T-helper 1 cell treated with Interleukin-12 subunit alpha and Interleukin-12 subunit beta and Interleukin-4 antibody, amounts not matched to agents 30 μg/mL and 1 μg/mL, for 36 hours (primary cell): ENCODE data around the gene SUMO3.

Experiments used
- H3K27ac Mint-ChIP-seq: one replicate; pipeline ENCODE4 v1.8.0; 2021; ENCODE audit warnings: mild to moderate bottlenecking, mixed read lengths
- H3K27me3 Mint-ChIP-seq: one replicate; pipeline ENCODE4 v1.8.0; 2021; ENCODE audit warnings: low read depth, mixed read lengths
- H3K36me3 Mint-ChIP-seq: one replicate; pipeline ENCODE4 v1.8.0; 2021; ENCODE audit warnings: low read depth, mixed read lengths
- H3K4me1 Mint-ChIP-seq: one replicate; pipeline ENCODE4 v1.8.0; 2021; ENCODE audit warnings: low read depth, mixed read lengths
- H3K4me3 Mint-ChIP-seq: one replicate; pipeline ENCODE4 v1.8.0; 2021; ENCODE audit warnings: mild to moderate bottlenecking, moderate library complexity, mixed read lengths
- H3K9me3 Mint-ChIP-seq: one replicate; pipeline ENCODE4 v1.8.0; 2021; ENCODE audit warnings: mixed read lengths

The SUMO3 gene

DNA sequence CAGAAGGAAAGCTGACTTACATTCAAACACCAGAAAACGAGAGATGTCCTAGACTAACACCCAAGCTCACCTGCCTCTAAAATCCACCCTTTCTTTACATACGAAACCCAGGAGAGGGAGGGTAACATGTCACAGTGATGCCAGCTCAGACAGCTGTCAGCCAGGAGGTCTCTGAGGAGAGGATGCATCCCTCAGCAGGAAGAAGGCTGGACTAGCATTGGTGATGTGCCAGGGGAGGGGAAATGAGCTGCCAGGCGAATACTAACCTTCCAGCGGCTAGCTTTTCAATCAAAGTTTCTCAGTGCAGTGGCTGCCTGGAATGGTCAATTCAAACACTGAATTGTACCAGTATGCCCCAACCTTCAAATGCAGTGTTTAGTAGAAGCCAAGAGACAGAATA lies 12.6 kb downstream of the SUMO3 start:
- H3K4me1 Mint-ChIP-seq = peaks cover 21% of the 10 kb centered on the region
- no peaks in the 10 kb centered on the region for H3K9me3 Mint-ChIP-seq
- no peak overlapping the region for H3K4me3 Mint-ChIP-seq
- no peaks in the 10 kb centered on the region for H3K27me3 Mint-ChIP-seq
- H3K36me3 Mint-ChIP-seq = peaks cover 34% of the 10 kb centered on the region
- no peak overlapping the region for H3K27ac Mint-ChIP-seq

DNA sequence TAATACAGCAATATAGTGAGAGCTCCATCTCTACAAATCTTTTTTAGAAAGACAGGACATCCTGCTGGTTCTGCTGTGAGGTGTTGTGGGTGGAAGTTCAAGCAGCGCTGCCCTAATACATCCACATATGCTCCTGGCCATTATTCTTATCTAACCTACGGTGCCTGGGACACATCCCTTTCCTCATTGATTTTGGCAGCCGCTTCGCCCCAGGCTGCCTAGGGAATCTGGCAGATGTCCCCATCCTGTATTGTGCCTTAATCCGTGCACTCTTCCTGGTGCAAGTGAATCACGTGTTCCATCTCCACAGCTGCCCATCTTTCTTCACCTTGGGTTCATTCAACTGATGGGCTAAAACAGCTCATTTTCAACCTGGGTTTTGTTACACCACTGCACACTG lies 13.1 kb downstream of the SUMO3 start:
- Mint-ChIP-seq H3K36me3 (peaks cover 34% of the 10 kb centered on the region), H3K27me3 (no peaks in the 10 kb centered on the region), H3K9me3 (no peaks in the 10 kb centered on the region), H3K27ac (peak overlapping the region; percentile 24), H3K4me3 (no peak overlapping the region), H3K4me1 (peaks cover 21% of the 10 kb centered on the region)

DNA sequence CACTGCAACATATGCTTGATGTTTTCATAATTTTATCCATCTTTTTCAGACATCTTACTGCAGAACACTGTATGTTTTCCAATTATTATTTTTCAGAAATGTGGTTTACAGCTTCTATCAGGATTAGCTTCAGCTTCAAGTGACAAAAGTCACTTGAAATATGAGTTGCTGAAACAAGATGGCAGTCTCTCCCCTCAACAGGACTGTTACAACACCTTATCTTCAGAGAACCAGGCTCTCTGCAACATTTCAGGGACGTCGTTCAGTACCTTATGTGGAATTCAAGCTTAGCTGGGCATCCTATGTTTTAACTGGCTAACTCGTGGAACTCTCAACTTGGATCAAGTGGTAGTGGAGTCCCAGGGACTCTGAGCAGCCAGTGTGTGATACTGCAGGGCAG lies 14.2 kb downstream of the SUMO3 start:
- no peaks in the 10 kb centered on the region for H3K9me3 Mint-ChIP-seq
- no peak overlapping the region for H3K27ac Mint-ChIP-seq
- H3K27me3 Mint-ChIP-seq = no peaks in the 10 kb centered on the region
- H3K4me1 Mint-ChIP-seq = peaks cover 28% of the 10 kb centered on the region
- H3K4me3 Mint-ChIP-seq = peak overlapping the region; percentile 81
- peaks cover 37% of the 10 kb centered on the region for H3K36me3 Mint-ChIP-seq

DNA sequence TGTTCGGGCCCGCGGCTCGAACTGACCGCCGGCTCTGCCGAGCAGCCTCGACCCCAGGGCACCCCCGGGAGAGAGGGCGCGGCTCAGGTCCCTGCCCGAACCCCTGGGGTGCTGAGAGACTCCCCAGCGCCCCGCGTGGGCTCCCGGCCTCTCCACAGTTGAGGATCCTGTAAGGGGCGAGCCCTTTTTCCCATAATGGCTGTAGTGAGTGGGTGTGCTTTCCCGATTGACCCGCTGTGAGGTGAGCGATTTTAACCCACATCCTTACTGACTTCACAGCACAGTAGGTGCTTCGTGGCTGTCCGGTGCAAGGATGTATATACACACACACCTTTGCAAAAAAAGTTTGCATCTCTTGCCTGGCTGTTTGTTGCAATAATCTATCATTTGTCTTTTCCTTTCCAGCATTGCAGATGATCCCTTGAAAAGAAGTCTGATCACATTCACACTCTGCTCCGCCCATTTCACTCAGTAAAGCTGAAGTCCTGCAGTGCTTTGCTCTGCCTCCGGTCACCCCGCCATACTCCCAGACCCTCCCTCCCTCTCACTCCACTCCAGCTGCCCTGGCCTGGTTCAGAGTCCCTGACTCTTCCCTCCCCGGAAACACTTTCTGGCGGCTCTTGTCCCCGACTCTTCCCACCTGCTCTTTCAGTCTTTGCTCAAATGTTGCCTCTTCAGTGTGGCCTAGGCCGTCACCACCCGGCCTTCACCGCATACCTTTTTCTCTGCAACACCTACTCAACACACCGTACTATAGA lies 15.3 kb downstream of the SUMO3 start:
- Mint-ChIP-seq H3K27me3 (no peaks in the 10 kb centered on the region), H3K36me3 (peaks cover 39% of the 10 kb centered on the region), H3K4me3 (peak overlapping the region; percentile 81), H3K9me3 (no peaks in the 10 kb centered on the region), H3K4me1 (peaks cover 32% of the 10 kb centered on the region), H3K27ac (peak overlapping the region; percentile 67)

DNA sequence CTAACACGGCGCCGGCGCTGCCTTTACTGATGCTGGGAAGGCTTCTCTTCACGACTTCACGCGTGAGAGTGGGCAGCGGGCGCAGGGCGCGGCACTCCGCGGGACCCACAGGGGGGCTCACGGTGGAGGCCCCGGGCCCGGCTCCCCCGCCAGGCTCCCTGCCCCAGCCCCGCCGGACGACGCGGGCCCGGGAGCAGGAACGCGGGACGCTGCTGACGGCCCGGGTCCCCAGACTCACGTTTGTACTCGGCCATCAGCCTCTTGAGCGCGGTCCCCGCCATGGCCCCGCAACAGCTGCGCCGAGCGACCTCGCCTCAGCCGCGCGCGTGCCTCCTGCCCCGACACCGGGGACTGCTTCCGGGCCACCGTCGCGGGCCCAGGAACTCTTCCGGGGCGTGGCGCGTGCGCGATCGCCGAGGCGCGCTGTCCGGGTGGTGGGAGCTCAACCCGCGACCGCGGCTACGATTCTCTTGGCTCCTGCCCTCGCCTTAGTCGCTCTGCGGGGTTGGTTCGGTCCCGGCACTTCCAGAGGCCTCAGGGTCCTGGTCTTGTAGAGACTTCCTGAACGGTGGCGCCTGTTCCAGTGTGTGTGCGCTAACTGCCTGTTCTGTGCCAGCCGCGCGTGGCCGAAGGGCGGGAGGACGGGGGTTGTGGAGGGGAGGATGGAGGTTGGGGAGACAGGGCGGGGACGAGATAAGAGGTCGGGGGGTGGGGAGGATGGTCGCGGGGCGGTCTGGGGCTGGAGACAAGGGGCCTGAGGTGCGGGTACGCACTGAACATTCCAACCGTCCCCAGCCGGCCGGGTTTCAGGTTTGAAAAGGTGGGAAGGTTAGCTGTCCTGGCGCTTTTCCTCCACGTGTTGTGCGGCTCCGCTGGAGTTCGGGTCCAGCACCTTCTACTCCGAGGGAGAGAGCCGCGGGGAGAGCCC lies 16.1 kb downstream of the SUMO3 start, which contains the start of gene UBE2G2:
UBE2G2 (minus strand) TSS at position 353 of the 928 bp plus-strand sequence; CDS start at position 281, 72 bp downstream.
- Mint-ChIP-seq H3K4me3 (peak within 1 kb of the TSS; percentile 98), H3K36me3 (peaks cover 39% of the 10 kb centered on the region), H3K27me3 (no peaks in the 10 kb centered on the region), H3K4me1 (peaks cover 36% of the 10 kb centered on the region), H3K27ac (peak within 1 kb of the TSS; percentile 89), H3K9me3 (no peaks in the 10 kb centered on the region)

DNA sequence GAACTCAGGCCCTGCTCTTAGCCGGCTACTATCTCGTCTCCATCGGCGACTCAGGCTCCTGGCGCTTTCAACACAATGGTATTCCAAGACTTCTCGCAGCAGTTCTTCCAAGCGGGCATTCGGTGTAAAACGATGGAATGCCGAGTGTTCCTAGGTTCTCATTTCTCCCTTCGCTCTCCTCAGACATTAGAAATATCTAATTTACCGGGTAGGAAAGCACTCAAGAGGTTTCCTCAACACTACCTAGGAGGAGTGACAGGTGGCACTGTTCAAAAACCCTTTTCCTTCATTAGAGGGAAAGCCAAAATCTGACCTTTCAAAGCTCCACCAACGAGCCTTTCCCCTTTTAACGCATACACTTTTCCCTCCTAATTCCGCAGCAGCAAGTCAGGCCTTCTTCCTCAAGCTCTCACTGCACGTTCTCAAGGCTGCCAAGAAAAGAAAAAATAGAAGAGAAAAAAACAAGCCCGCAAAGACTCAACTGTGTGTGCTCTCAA lies 16.8 kb downstream of the SUMO3 start:
- H3K27me3 Mint-ChIP-seq = no peaks in the 10 kb centered on the region
- H3K27ac Mint-ChIP-seq = peak overlapping the region; percentile 89
- peaks cover 39% of the 10 kb centered on the region for H3K36me3 Mint-ChIP-seq
- H3K4me3 Mint-ChIP-seq = peak overlapping the region; percentile 98
- H3K4me1 Mint-ChIP-seq = peaks cover 41% of the 10 kb centered on the region
- no peaks in the 10 kb centered on the region for H3K9me3 Mint-ChIP-seq

DNA sequence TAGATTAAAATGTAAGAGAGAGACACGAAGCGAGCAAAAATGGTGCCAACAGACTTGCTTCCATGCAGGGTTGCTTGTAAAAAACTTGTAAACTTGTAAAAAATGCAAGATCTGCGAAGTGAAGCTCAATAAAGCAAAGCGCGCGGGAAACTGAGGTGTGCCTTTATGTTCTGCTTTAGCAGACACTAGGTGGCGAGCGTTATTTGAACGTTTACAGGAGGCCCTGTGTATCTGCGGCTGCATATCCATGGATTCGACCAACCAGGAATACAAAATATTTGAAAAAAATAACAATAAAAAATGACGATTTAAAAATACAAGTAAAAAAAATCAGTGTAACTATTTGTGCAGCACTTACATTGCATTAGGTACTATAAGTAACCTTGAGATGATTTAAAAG lies 17.8 kb downstream of the SUMO3 start:
- Mint-ChIP-seq H3K36me3 (peaks cover 36% of the 10 kb centered on the region), H3K9me3 (no peaks in the 10 kb centered on the region), H3K27me3 (no peaks in the 10 kb centered on the region), H3K4me3 (peak overlapping the region; percentile 98), H3K4me1 (peaks cover 41% of the 10 kb centered on the region), H3K27ac (no peak overlapping the region)

DNA sequence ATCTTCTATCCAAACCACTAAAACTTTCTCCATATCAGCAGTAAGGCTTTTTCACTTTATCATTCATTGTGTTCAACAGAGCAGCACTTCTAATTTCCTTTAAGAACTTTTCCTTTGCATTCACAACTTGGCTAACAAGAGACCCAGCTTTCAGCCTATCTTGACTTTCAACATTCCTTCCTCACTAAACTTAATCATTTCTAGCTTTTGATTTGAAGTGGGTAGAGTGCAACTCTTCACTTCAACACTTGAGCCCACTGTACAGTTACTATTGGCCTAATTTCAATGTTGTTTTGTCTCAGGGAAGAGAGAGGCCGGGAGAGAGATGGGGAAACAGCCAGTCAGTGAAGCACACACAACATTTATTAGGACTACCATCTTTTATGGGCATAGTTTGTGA lies 18.2 kb downstream of the SUMO3 start:
- Mint-ChIP-seq H3K36me3 (peaks cover 32% of the 10 kb centered on the region), H3K27ac (no peak overlapping the region), H3K4me3 (peak overlapping the region; percentile 98), H3K4me1 (peaks cover 41% of the 10 kb centered on the region), H3K27me3 (no peaks in the 10 kb centered on the region), H3K9me3 (no peaks in the 10 kb centered on the region)

DNA sequence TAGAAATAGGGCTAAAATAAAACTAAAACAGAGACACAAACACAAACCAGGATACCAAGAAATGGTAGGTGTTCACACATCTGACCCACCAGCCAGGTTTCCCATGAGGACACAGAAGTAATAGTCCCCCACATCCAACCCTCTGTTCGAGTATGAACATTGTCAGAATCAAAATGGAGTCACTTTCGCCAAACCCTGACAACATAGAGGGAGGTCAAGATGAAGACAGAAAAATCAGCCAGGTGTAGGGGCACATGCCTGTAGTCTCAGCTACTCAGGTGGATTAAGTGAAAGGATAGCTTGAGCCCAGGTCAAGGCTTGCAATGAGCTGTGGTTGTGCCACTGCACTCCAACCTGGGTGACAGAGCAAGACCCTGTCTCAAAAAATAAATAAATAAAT lies 20.1 kb downstream of the SUMO3 start:
- Mint-ChIP-seq H3K36me3 (peaks cover 36% of the 10 kb centered on the region), H3K4me1 (peaks cover 43% of the 10 kb centered on the region), H3K4me3 (no peak overlapping the region), H3K9me3 (no peaks in the 10 kb centered on the region), H3K27me3 (no peaks in the 10 kb centered on the region), H3K27ac (no peak overlapping the region)

DNA sequence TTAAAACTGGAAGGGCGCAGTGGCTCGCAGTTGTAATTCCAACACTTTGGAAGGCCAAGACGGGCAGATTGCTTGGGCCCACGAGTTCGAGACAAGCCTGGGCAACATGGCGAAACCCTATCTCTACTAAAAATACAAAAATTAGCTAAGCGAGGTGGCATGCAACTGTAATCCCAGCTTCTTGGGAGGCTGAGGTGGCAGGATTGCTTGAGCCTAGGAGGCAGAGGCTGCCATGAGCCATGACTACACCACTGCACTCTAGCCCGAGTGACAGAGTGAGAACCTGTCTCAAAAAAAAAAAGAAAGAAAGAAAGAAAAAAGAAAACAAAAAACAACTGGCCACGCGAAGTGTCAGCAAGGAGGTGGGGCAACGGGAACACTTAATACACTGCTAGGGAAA lies 22.5 kb downstream of the SUMO3 start:
- Mint-ChIP-seq H3K36me3 (peaks cover 37% of the 10 kb centered on the region), H3K27ac (peak overlapping the region; percentile 49), H3K27me3 (no peaks in the 10 kb centered on the region), H3K4me1 (peaks cover 37% of the 10 kb centered on the region), H3K4me3 (no peak overlapping the region), H3K9me3 (no peaks in the 10 kb centered on the region)

DNA sequence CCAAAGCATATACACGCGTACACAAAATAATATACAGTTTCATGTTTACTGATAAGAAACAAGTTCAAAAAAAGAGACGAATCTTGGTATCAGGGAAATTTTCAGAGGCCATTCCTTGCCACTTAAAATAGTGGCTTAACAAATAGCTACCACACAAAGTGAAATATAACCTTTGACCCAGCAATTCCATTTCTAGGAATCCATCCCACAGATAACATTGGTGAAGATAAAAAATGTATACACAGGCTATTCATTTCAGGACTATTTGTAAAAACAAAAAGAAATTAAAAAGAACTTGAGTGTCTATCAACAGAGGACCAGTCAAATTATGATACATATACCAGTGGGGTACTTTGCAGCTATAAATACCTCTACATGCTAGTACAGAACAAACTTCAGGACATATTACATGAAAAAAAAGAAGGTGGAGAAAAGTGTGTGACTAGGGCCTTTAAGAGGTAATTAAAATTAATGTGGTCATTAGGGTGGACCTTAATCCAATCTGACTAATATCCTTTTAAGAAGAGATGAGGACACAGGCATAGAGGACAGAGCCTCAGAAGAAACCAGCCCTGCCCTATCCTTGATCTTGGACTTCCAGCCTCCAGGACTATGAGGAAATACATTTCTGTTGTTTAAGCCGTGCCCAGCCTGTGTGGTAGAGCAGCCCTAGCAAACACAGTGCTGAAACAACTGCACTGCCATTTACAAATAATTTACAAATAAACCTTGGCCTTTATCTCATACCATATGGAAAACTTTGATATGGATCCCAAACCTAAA lies 24.1 kb downstream of the SUMO3 start:
- Mint-ChIP-seq H3K9me3 (no peaks in the 10 kb centered on the region), H3K27ac (peak overlapping the region; percentile 17), H3K4me3 (no peak overlapping the region), H3K36me3 (peaks cover 30% of the 10 kb centered on the region), H3K27me3 (no peaks in the 10 kb centered on the region), H3K4me1 (peaks cover 31% of the 10 kb centered on the region)

DNA sequence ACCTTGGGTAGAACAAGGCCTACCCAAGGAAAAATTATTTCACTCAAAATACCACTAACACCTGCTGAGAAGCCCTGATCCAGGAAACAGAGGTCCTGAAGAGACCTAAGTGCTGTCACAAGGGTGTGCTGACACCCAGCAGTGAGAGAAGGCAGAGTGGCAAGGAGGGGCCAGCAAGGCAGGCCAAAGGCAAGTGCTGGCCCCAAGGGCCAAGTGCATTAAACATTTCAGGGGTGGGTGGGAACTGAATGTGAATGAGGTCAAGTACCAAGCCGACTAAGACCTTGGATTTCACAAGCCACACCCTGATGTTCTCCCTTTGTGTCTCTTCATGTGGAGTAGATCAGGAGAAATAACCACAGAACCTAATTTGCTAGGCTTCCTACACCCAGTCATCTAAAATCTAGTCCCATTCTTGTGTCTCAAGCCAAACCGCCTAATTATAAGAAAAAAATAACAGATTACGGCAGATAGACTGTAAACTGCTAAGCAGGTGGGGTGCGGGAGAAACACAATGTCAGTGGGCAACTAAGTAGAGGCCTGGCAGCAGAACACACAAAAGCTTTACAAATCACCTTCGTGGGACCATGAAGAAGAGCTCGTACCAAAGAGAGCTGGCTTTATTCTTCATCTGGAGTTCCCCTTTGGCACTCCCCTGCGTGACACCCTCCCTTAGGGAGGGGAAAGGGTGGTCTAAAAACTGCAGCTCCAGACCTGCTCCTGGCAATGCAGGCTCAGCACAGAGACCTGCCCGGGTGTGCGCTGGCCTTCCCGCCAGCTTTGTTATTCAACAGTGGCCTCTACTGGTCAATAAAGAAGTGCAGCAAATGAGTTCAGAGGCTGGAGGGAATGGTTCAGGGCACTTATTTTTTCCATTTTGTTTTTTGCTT lies 24.9 kb downstream of the SUMO3 start:
- Mint-ChIP-seq H3K4me1 (peaks cover 27% of the 10 kb centered on the region), H3K27ac (peak overlapping the region; percentile 17), H3K4me3 (no peak overlapping the region), H3K9me3 (no peaks in the 10 kb centered on the region), H3K27me3 (no peaks in the 10 kb centered on the region), H3K36me3 (peaks cover 27% of the 10 kb centered on the region)

DNA sequence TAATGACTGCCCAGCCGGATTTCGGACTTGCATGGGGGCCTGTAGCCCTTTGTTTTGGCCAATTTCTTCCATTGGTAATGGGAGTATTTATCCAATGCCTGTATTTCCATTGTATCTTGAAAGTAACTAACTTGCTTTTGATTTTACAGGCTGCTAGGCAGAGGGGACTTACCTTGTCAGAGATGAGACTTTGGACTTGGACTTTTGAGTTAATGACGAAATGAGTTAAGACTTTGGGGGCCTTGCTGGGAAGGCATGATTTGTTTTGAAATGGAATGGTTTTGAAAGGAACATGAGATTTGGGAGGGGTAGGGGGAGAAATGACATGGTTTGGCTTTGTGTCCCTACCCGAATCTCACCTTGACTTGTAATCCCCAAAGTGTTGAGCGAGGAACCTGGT lies 25.9 kb downstream of the SUMO3 start:
- Mint-ChIP-seq H3K4me3 (no peak overlapping the region), H3K4me1 (peaks cover 25% of the 10 kb centered on the region), H3K27ac (no peak overlapping the region), H3K36me3 (peaks cover 25% of the 10 kb centered on the region), H3K27me3 (no peaks in the 10 kb centered on the region), H3K9me3 (no peaks in the 10 kb centered on the region)
